Brain pericyte (primary cell): Measurements from ENCODE around the gene NPAS2.

Source experiments
- DNase-seq: peaks from one replicate; pipeline ENCODE4 v3.0.0-alpha.2; 2012; ENCODE audit warnings: low read depth, low spot score

The NPAS2 gene

GRCh38 chr2:100941646-100942240 lies 121.8 kb downstream of the NPAS2 start:
- no peak for DNase-seq

GRCh38 chr2:100944617-100945432 lies 124.9 kb downstream of the NPAS2 start:
- no peak for DNase-seq

- DNase-seq = no peak
These were observed 125.4 kb downstream of the NPAS2 start for GRCh38 chr2:100945433-100945740.

GRCh38 chr2:100945930-100946607 lies 126.1 kb downstream of the NPAS2 start:
- no peak for DNase-seq

GRCh38 chr2:100948942-100949811 lies 129.2 kb downstream of the NPAS2 start:
- DNase-seq = no peak

- no peak for DNase-seq
These were observed 132.6 kb downstream of the NPAS2 start for GRCh38 chr2:100952512-100952911.

- DNase-seq = no peak
These were observed 133.6 kb downstream of the NPAS2 start for GRCh38 chr2:100953406-100954043.

- DNase-seq = no peak
These were observed 134.1 kb downstream of the NPAS2 start for GRCh38 chr2:100954044-100954420.

GRCh38 chr2:100955226-100955625 lies 135.3 kb downstream of the NPAS2 start:
- DNase-seq = no peak

- DNase-seq = no peak
These were observed 136.1 kb downstream of the NPAS2 start for GRCh38 chr2:100956081-100956480.

- DNase-seq = no peak
These were observed 138.2 kb downstream of the NPAS2 start for GRCh38 chr2:100957996-100958653.

- no peak for DNase-seq
These were observed 139.4 kb downstream of the NPAS2 start for GRCh38 chr2:100959225-100959880.

- DNase-seq = no peak
These were observed 140.7 kb downstream of the NPAS2 start for GRCh38 chr2:100960688-100961087.

- DNase-seq = no peak
These were observed 142.6 kb downstream of the NPAS2 start for GRCh38 chr2:100962366-100963025.

- no peak for DNase-seq
These were observed 143.1 kb downstream of the NPAS2 start for GRCh38 chr2:100963026-100963375.

GRCh38 chr2:100964222-100964621 lies 144.3 kb downstream of the NPAS2 start:
- no peak for DNase-seq

- no peak for DNase-seq
These were observed 144.8 kb downstream of the NPAS2 start for GRCh38 chr2:100964681-100965169.

GRCh38 chr2:100965596-100965995 lies 145.7 kb downstream of the NPAS2 start:
- no peak for DNase-seq

GRCh38 chr2:100967716-100968115 lies 147.8 kb downstream of the NPAS2 start:
- no peak for DNase-seq
